ENCODE results near the gene RNASEH2A. TPM values are rescaled to one million over a fixed set of nuclear protein-coding genes. Genes with fewer than 3 reads are reported as not detected.

Gene RNASEH2A
- total RNA-seq, 2 experiments from 2014 or later: 1.5 to 2.7 TPM

DNA sequence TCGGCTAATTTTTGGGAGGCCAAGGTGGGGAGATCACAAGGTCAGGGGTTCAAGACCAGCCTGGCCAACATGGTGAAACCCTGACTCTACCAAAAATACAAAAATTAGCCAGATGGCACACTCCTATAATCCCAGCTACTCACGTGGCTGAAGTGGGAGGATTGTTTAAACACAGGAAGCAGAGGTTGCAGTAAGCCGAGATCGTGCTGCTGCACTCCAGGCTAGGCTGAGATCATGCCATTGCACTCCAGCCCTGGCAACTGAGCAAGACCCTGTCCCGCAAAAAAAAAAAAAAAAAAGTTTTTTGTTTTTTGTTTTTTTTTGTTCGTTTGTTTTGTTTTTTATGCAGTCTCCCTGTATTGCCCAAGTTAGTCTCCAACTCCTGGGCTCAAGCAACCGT is 53.2 kb downstream of the RNASEH2A start:
- no peak for ATAC-seq (ENCODE audit: poor library complexity)
- POLR2A ChIA-PET: no interaction called here

More for the DNA sequence above, 53.2 kb downstream of the RNASEH2A start:
- Mint-ChIP-seq H3K4me3 (no peak overlapping the region), H3K27ac (no peak overlapping the region), H3K27me3 (peaks cover 8% of the 10 kb centered on the region), H3K4me1 (ENCODE audit: low read depth) (no peaks in the 10 kb centered on the region), H3K9me3 (no peaks in the 10 kb centered on the region), H3K36me3 (ENCODE audit: low read depth) (no peaks in the 10 kb centered on the region)
- intact Hi-C loops (cut with DNase I, micrococcal nuclease): no loop called here
- no peak for DNase-seq
- Histone ChIP-seq H3K9me3 (ENCODE audit: control insufficient read depth in 1 of 2, insufficient read depth in 1 of 2, low read length in 2 of 2) (peaks cover 0 to 27% of the 10 kb centered on the region in 2 experiments), H3K4me1 (ENCODE audit: insufficient read depth, low read length) (no peaks in the 10 kb centered on the region), H3K27me3 (ENCODE audit: control insufficient read depth in 1 of 2, insufficient read depth in 2 of 2, low read length in 2 of 2) (no peaks in the 10 kb centered on the region), H3K36me3 (ENCODE audit: insufficient read depth, low read length) (no peaks in the 10 kb centered on the region), H3K27ac (ENCODE audit: low read depth in 1 of 2, low read length in 2 of 2) (no peak overlapping the region), H3K4me3 (ENCODE audit: low read length) (no peak overlapping the region)
- TF ChIP-seq, protein P1, sequence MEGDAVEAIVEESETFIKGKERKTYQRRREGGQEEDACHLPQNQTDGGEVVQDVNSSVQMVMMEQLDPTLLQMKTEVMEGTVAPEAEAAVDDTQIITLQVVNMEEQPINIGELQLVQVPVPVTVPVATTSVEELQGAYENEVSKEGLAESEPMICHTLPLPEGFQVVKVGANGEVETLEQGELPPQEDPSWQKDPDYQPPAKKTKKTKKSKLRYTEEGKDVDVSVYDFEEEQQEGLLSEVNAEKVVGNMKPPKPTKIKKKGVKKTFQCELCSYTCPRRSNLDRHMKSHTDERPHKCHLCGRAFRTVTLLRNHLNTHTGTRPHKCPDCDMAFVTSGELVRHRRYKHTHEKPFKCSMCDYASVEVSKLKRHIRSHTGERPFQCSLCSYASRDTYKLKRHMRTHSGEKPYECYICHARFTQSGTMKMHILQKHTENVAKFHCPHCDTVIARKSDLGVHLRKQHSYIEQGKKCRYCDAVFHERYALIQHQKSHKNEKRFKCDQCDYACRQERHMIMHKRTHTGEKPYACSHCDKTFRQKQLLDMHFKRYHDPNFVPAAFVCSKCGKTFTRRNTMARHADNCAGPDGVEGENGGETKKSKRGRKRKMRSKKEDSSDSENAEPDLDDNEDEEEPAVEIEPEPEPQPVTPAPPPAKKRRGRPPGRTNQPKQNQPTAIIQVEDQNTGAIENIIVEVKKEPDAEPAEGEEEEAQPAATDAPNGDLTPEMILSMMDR (IDR thresholded peaks at IDR 0.05): no peak
- CTCF ChIA-PET: no interaction called here

Small RNAs within 50 kb of the gene (microRNA-seq; reads per million reads assigned to microRNA genes)
- gene MIR5684 (ENCODE audit: borderline microRNAs expressed, borderline replicate concordance): not detected
- gene MIR6794 (ENCODE audit: borderline microRNAs expressed, borderline replicate concordance): not detected

Other genes with a start within 250 kb of the RNASEH2A start
- 1 to 10 TPM; 6.2 to 7.1 TPM for gene ZNF490, start 195.8 kb upstream of the RNASEH2A start, total RNA-seq
- 100 to 1,000 TPM; 102 to 103 TPM for gene ZNF791, start 195.7 kb upstream of the RNASEH2A start, total RNA-seq
- 100 to 1,000 TPM in 1 of 2 experiments, 10 to 100 TPM in 1; 95.9 to 109 TPM for gene MAN2B1, start 139.8 kb upstream of the RNASEH2A start, total RNA-seq
- gene WDR83, start 139.8 kb upstream of the RNASEH2A start, total RNA-seq: 1 to 10 TPM; 6.5 to 6.6 TPM
- gene DHPS, start 124.7 kb upstream of the RNASEH2A start, total RNA-seq: 100 to 1,000 TPM; 112 to 113 TPM
- gene GNG14, start 118.6 kb upstream of the RNASEH2A start, total RNA-seq: not detected
- 1 to 10 TPM; 2.2 to 2.4 TPM for gene FBXW9, start 110.0 kb upstream of the RNASEH2A start, total RNA-seq
- 10 to 100 TPM; 47.3 to 47.4 TPM for gene TNPO2, start 82.7 kb upstream of the RNASEH2A start, total RNA-seq
- gene TRIR, start 71.9 kb upstream of the RNASEH2A start, total RNA-seq: 100 to 1,000 TPM; 194 to 201 TPM
- gene GET3, start 69.1 kb upstream of the RNASEH2A start, total RNA-seq: 10 to 100 TPM; 13.9 to 14.5 TPM
- gene BEST2, start 54.8 kb upstream of the RNASEH2A start, total RNA-seq: not detected
- gene HOOK2, start 31.0 kb upstream of the RNASEH2A start, total RNA-seq: 10 to 100 TPM; 14.8 to 17.0 TPM
- 1,000 to 10,000 TPM; 2,467 to 2,518 TPM for gene JUNB, start 15.1 kb upstream of the RNASEH2A start, total RNA-seq
- 10 to 100 TPM; 59.7 to 65.9 TPM for gene PRDX2, start 4.8 kb upstream of the RNASEH2A start, total RNA-seq
- 1 to 10 TPM in 1 of 2 experiments, not detected in 1; 1.3 TPM for gene THSD8, start 4.5 kb upstream of the RNASEH2A start, total RNA-seq
- gene RTBDN, start 28.0 kb downstream of the RNASEH2A start, total RNA-seq: not detected
- gene MAST1, start 31.9 kb downstream of the RNASEH2A start, total RNA-seq: under 1 TPM; 0.22 to 0.60 TPM
- 10 to 100 TPM; 10.4 to 11.1 TPM for gene DNASE2, start 74.9 kb downstream of the RNASEH2A start, total RNA-seq
- not detected for gene KLF1, start 80.6 kb downstream of the RNASEH2A start, total RNA-seq
- 10 to 100 TPM; 39.2 to 42.1 TPM for gene GCDH, start 84.6 kb downstream of the RNASEH2A start, total RNA-seq
- gene SYCE2, start 112.7 kb downstream of the RNASEH2A start, total RNA-seq: 1 to 10 TPM; 2.1 to 3.5 TPM
- gene FARSA, start 127.1 kb downstream of the RNASEH2A start, total RNA-seq: 10 to 100 TPM; 17.2 TPM
- gene CALR, start 132.0 kb downstream of the RNASEH2A start, total RNA-seq: 100 to 1,000 TPM; 558 to 559 TPM
- gene RAD23A, start 139.3 kb downstream of the RNASEH2A start, total RNA-seq: 10 to 100 TPM; 90.0 to 92.7 TPM
- 10 to 100 TPM; 12.1 to 12.8 TPM for gene GADD45GIP1, start 150.6 kb downstream of the RNASEH2A start, total RNA-seq
- not detected for gene DAND5, start 163.0 kb downstream of the RNASEH2A start, total RNA-seq
- 1 to 10 TPM; 3.0 to 3.3 TPM for gene NFIX, start 188.9 kb downstream of the RNASEH2A start, total RNA-seq

Data from CD4-positive, alpha-beta T cell (primary cell).